Glutamatergic neuron (in vitro differentiated cells): ENCODE measurements around the gene CTSA. TPM values are rescaled to one million over a fixed set of nuclear protein-coding genes. Genes with fewer than 3 reads are reported as not detected.

ENCODE experiments used
- DNase-seq: peaks from one replicate; pipeline ENCODE4 v3.0.0; 2022
- H3K27ac Mint-ChIP-seq: one replicate; pipeline ENCODE4 v1.8.0; 2020; ENCODE audit warnings: mild to moderate bottlenecking, mixed read lengths, inconsistent platforms; ENCODE audit not compliant: unreplicated experiment
- H3K27me3 Mint-ChIP-seq: one replicate; pipeline ENCODE4 v1.8.0; 2020; ENCODE audit warnings: mild to moderate bottlenecking, moderate library complexity, mixed read lengths, inconsistent platforms; ENCODE audit not compliant: unreplicated experiment
- H3K36me3 Mint-ChIP-seq: one replicate; pipeline ENCODE4 v1.8.0; 2020; ENCODE audit warnings: mild to moderate bottlenecking, mixed read lengths, inconsistent platforms; ENCODE audit not compliant: unreplicated experiment
- H3K4me1 Mint-ChIP-seq: one replicate; pipeline ENCODE4 v1.8.0; 2020; ENCODE audit warnings: mild to moderate bottlenecking, low read depth, mixed read lengths, inconsistent platforms; ENCODE audit not compliant: unreplicated experiment
- H3K4me3 Mint-ChIP-seq: one replicate; pipeline ENCODE4 v1.8.0; 2020; ENCODE audit warnings: mild to moderate bottlenecking, mixed read lengths, inconsistent platforms; ENCODE audit not compliant: unreplicated experiment
- H3K9me3 Mint-ChIP-seq: one replicate; pipeline ENCODE4 v1.8.0; 2020; ENCODE audit warnings: mild to moderate bottlenecking, moderate library complexity, mixed read lengths, inconsistent platforms; ENCODE audit not compliant: unreplicated experiment
- total RNA-seq: library from RNA; stranded (reverse); fragmentation: NEBNext Ultra II Directional; extraction: Animal tissue kit (Norgen Biotek cat#: 25700); gene quantifications from one replicate; pipeline ENCODE4 v1.2.1, GENCODE V29; 2021; ENCODE audit not compliant: unreplicated experiment
- TF ChIP-seq, protein P1 (sequence below): fragments of 200-600 bp; sonication (generic); IDR thresholded peaks from one replicate; pipeline ENCODE4 v1.5.0; 2021; ENCODE audit not compliant: partially characterized antibody, unreplicated experiment

The CTSA gene
- total RNA-seq, 1 donor from 2014 or later: 63.7 TPM

DNA sequence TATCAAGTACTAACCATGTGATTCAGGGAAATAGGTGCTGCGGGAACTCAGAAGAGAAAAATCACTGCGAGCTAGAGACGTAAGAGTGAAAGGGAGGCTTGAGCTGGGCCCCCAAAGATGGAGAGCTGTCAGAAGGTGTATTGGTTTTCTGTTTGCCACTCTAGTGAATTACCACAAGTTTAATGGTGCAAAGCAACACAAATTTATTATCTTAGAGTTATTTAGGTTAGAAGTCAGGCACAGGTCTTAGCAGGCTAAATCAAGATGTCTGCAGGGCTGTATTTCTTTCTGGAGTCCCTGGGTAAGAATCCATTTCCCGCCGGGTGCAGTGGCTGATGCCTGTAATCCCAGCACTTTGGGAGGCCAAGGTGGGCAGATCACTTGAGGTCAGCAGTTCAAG, 31.2 kb upstream of the CTSA start:
- DNase-seq: no peak
- H3K27me3 Mint-ChIP-seq: peaks cover 5% of the 10 kb centered on the region
- no peak overlapping the region for H3K27ac Mint-ChIP-seq
- no peaks in the 10 kb centered on the region for H3K36me3 Mint-ChIP-seq
- peaks cover 4% of the 10 kb centered on the region for H3K4me1 Mint-ChIP-seq
- no peak overlapping the region for H3K4me3 Mint-ChIP-seq
- TF ChIP-seq, protein P1, sequence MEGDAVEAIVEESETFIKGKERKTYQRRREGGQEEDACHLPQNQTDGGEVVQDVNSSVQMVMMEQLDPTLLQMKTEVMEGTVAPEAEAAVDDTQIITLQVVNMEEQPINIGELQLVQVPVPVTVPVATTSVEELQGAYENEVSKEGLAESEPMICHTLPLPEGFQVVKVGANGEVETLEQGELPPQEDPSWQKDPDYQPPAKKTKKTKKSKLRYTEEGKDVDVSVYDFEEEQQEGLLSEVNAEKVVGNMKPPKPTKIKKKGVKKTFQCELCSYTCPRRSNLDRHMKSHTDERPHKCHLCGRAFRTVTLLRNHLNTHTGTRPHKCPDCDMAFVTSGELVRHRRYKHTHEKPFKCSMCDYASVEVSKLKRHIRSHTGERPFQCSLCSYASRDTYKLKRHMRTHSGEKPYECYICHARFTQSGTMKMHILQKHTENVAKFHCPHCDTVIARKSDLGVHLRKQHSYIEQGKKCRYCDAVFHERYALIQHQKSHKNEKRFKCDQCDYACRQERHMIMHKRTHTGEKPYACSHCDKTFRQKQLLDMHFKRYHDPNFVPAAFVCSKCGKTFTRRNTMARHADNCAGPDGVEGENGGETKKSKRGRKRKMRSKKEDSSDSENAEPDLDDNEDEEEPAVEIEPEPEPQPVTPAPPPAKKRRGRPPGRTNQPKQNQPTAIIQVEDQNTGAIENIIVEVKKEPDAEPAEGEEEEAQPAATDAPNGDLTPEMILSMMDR: no peak
- H3K9me3 Mint-ChIP-seq: peaks cover 4% of the 10 kb centered on the region

DNA sequence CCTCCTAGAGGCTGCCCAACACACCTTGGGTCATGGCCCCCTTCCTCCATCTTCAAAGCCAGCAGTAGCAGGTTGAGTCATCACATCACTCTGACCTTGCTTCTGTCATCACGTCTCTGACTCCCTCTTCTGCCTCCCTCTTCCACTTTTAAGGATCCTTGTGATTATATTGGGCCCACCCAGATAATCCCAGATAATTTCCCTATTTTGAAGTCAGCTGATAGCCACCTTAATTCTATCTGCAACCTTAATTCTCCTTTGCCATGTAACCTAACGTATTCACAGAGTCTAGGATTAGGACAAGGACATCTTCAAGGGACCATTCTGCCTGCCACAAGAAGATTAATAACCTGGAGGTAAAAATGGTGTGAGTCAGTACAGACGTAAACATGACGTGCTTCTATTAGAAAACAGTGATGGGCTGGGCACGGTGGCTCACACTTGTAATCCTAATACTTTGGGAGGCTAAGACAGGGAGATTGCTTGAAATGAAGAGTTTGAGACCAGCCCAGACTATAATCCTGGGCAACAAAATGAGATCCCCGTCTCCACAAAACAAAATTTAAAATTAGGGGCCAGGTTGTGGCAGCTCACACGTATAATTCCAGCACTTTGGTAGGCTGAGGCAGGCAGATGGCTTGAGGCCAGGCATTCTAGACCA, 30.4 kb upstream of the CTSA start:
- DNase-seq: no peak
- no peak overlapping the region for H3K27ac Mint-ChIP-seq
- H3K4me3 Mint-ChIP-seq: no peak overlapping the region
- H3K36me3 Mint-ChIP-seq: no peaks in the 10 kb centered on the region
- peaks cover 4% of the 10 kb centered on the region for H3K9me3 Mint-ChIP-seq
- peaks cover 5% of the 10 kb centered on the region for H3K27me3 Mint-ChIP-seq
- TF ChIP-seq, protein P1: no peak
- H3K4me1 Mint-ChIP-seq: peaks cover 4% of the 10 kb centered on the region

DNA sequence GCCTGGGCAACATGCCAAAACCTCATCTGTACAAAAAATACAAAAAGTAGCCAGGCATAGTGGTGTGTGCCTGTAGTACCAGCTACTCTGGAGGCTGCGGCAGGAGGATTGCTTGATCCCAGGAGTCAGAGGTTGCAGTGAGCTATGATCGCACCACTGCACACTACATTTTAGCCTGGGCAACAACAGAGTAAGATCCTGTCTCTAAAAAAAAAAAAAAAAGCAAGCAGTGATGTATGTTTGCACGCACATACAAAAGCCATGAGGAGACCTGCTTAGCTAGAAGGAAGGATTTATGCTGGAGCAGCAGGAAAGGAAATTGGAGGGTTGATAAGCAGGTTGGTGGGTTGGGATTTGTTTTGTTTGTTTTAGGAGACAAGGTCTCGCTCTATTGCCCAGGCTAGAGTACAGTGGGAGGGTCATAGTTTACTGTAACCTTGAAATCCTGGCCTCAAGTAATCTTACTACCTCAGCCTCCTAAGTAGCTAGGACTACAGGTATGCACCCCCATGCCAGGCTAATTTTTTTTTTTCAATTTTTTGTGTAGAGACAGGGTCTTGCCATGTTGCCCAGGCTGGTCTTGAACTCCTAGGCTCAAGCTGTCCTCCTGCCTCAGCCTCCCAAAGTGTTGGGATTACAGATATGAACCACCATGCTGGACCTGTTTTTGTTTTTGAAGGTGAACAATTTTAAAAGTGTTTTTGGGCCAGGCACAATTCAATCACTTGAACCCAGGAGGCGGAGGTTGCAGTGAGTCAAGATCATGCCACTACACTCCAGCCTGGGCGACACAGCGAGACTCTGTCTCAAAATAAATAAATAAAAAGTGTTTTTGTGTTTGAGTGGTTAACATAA, 29.7 kb upstream of the CTSA start:
- Mint-ChIP-seq H3K27ac (no peak overlapping the region), H3K4me1 (peaks cover 4% of the 10 kb centered on the region), H3K27me3 (peaks cover 5% of the 10 kb centered on the region), H3K4me3 (no peak overlapping the region), H3K9me3 (peaks cover 4% of the 10 kb centered on the region), H3K36me3 (no peaks in the 10 kb centered on the region)
- TF ChIP-seq, protein P1: no peak
- no peak for DNase-seq

DNA sequence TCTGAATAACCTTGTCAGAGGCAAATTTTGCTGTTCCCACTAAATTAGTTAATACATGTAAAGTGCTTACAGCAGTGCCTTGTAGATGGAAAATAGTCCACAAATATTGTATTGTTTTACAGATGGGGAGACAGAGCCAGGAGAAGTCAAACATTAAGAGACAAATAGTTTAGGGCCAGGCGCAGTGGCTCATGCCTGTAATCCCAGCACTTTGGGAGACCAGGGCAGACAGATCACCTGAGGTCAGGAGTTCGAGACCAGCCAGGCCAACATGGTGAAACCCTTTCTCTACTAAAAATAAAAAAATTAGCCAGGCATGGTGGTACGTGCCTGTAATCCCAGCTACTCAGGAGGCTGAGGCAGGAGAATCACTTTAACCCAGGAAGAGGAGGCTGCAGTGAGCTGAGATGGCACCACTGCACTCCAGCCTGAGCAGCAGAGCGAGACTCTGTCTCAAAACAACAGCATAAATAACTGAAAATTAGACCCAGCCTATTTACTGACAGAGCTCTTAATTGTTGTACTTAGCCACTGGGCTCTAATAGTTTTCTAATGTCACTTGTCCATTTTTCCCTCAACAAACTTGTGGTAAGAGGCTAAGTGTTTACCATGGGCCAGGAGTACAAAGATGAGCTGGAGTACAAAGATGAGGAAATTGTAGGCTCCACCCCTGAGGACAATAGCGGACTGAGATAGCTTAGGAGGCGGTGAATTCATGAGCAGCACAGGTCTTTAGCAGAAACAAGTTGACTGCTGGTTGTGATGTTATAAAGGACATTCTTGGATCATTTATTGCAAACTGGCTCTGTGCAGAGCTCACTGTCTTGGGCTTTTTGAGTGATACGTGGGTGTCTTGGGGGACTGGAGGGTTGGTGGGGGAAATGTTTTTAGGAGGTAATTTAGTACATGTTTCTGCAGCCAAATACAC, 27.3 kb upstream of the CTSA start:
- Mint-ChIP-seq H3K36me3 (no peaks in the 10 kb centered on the region), H3K4me3 (no peak overlapping the region), H3K9me3 (no peaks in the 10 kb centered on the region), H3K27ac (no peak overlapping the region), H3K4me1 (no peaks in the 10 kb centered on the region), H3K27me3 (no peaks in the 10 kb centered on the region)
- TF ChIP-seq, protein P1: no peak
- no peak for DNase-seq
